HG03103 (cell line): ENCODE results near the gene MYMK.

Source experiments
- ATAC-seq: cut with Tn5 transposase; IDR thresholded peaks from one replicate; pipeline ENCODE4 v1.9.1; 2021; ENCODE audit warnings: low read depth; ENCODE audit not compliant: unreplicated experiment

Gene MYMK

DNA sequence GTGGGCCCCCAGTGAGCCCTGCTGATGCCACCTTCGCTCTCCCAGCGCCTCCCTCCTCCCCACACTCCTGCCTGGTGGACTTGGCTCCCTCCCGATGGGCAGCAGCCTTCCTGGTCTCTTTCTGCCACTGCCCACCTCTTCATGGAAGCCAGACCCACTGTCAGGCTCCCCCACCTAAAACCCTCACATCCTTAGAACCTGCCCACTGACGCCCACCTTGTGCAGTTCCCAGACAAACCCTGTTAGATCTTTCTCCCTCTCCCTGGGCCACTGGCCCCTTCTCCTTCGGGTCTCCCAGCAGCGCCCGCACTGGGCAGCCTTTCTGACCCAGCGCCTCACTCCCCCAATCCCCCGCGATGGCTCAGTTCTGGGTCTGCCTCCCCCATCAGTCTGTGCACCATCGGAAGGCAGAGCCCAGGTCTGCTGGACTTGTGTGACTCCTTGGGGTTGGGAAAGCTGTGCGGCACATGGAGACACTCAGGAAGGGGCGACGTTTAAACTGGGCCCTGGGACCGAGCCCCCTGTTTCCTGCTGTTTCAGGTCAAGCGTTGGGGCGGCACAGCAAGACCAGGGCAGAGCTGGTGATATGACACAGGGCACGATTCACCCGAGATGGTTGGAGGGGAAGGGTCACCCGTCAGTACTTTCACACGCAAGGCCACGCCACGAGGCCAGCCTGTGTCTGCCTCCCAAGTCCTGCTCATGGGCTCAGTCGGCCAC lies 17.4 kb downstream of the MYMK start:
- no peak for ATAC-seq

DNA sequence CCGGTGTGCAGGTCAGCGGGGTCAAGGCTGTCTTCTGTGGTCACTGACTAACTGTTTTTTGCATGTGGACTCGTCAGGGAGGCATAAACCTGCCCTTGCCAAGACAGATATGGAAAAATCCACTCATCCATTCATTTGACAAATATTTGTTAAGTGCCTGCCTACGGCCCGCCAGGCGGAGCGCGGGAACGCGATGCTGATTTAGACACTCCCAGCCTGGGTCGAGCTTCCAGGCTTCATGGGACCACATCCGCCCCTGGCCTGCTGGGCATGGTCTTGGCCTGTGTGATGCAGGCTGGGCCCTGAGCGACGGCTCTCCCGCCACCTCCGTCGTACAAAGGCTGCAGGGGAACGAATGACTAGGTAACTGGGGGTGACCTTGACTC lies 18.1 kb downstream of the MYMK start:
- no peak for ATAC-seq

DNA sequence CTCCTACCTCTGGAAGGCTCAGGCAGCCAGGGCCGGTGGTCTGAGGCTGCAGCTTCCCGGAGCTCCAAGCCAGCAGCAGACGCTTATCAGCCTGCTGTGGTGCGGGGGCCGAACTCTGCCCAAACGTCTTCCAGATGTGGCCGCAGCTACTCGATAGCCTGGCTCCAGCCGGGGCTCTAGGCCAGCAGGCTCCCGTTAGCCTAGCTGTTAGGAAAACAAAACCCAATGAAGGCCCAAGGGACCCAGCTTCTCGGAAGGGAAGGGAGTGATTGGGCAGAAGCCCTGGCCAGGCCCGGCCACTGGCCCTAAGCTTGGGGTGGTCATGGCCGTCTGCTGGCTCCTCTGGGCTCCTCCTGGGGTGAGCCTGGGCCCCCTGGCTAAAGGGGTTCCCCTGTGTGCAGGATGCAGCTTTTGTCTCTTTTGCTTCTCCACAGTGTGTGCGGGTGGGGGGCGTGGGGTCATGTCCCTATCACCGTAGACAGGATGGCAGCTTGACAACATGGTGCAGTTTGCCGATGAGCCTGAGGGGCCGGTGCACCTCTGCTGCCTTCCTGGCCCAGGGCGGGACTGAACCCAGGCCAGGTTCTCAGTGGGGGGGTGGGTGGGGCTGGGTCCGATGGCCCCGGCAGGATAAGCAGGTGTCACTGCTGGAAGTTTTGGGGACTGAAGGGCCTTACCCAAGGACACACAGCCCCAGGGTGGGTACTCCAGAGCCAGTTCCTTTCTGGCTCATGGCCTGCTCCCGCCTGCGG lies 18.7 kb downstream of the MYMK start:
- ATAC-seq = no peak

GRCh38 chr9:133505186-133505830 lies 19.5 kb downstream of the MYMK start:
- no peak for ATAC-seq

DNA sequence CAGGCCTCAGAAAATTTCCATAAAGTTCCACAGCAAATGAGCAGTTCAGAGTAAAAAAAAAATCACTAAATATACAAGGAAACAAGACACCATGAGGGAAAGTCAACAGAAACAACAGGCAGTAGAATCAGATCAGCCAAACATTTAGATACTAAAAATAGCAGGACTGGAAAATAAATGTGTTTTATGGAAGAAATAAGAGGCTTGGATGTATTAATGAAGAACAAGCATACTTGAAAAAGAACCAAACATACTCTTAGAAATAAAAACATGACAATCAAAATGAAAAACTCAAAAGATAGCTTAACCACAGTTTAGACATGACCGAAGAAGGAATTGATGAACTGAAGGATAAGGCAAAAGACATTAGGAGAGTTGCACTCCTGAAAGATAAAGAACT lies 22.6 kb downstream of the MYMK start:
- ATAC-seq = no peak

DNA sequence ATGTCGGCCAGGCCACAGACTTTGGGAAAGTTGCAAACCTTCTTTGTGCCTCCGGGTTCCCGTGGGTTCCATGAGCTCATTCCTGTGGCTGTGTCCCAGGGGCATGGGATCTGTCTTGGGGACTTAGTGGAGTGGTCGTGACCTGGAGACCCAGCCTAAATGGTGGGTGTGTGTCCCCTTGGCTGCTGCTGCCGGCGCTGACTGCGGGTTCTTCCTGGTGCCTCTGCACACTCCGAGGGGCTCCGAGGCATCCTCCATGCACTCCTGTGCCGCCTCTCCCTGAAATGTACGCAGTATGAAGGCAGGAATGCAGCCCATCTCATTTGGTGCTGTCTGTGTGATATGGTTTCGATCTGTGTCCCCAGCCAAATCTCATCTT lies 24.9 kb downstream of the MYMK start:
- no peak for ATAC-seq

- no peak for ATAC-seq
Measured at GRCh38 chr9:133499132-133499891, 25.4 kb downstream of the MYMK start.

DNA sequence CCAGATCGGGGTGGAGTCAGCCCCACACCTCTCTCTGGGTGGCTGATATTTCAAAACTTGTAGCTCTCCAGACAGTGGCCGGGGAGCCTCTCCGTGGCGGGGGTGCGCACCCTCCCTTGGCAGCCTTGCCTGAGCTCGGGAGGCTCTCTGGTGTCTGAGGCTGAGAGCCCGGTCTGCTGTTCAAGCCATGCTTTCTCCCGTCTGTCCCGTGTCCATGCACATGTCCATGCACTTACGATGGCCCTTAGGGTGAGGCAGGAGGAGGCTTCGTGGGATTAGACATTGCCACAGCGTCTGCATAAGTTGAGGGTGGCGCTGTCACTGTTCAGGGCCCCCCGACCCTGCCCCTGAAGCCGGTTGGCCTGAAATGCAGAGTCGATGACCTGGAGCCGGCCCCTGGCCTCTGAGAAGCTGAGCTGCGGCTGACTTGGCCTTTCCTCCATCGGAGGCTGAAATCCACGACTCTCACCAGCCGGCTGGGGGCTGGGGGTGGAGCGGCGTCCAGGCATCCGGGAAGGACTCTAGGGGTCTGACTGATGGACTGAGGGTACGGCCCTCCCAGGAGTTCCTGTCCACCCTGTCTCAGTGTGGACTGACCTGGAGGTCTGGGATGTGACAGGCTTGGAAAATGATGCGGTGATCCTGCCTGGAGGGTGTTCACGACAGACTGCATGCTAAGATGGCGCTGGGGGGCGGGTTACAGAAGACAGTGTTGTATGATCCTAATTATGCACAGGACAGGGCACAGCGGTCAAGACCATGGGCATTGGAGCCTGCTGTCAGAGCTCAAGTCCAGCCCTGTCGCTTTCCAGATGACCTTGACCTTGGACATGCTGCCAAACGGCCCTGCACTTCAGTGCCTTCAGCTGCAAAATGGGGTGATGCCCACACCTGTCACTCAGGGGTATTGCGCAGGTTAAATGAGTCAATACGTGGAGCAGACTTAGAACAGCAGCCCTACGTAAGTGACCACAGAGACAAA lies 27.6 kb downstream of the MYMK start:
- ATAC-seq = no peak

DNA sequence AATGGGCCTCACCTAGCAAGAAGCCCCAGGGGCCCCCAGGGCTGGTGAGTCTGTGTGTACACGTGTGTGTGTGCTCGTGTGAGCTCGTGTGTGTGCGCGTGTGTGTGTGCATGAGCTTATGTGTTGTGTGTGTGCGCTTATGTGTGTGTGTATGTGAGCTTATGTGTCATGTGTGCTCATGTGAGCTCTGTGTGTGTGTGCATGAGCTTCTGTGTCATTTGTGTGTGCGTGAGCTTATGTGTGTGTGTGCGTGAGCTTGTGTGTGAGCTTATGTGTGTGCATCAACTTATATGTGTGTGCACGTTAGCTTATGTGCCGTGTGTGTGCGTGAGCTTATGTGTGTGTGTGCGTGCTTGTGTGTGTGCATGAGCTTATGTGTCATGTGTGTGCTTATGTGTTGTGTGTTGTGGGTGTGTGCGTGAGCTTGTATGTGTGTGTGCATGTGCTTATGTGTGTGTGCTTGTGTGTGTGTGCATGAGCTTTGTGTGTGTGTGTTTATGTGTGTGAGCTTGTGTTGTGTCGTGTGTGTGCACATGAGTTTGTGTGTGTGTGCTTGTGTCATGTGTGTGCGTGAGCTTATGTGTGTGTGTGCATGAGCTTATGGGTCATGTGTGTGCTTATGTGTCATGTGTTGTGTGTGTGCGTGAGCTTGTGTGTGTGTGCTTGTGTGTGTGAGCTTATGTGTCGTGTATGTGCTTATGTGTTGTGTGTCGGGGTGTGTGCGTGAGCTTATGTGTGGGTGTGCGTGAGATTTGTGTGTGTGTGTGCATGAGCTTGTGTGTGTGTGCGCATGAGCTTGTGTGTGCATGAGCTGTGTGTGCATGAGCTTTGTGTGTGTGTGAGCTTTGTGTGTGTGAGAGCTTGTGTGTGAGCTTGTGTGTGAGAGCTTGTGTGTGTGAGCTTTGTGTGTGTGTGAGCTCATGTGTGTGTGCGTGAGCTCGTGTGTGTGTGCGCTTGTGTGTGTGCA lies 29.1 kb downstream of the MYMK start:
- ATAC-seq = no peak

DNA sequence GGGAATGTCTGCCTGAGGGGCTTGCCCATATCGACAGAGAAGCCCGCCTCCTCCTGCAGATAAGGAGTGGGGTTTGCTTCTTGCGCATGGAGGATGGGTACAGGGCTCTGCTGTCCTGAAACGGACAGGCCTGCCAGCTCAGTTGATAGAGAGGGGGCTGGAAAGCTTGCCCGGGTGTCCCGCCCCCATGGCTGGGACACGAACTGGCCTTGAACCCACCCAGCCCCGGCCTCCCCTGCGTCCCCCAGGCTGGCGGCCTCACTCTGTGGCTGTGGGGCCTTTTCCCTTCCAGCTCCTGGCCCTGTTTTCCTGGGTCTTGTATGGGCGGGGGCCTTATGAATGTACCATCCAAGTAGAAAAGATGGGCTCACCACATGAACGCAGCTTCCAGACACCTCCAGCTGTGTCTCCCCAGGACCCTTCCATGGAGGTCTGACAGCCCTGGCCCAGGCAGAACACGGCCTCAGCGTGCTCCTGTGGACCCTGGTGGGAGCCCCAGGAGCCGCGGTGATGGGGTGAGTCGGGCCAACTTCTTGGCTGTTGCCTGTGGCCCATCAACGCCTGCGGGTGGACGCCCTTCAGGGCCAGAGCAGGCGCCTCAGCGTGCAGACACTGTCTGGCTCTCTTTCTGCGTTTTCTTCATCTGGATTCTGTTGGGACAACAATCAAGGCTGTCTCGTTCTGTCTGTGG lies 30.0 kb downstream of the MYMK start:
- ATAC-seq = no peak

GRCh38 chr9:133493845-133494540 lies 30.8 kb downstream of the MYMK start:
- ATAC-seq = no peak

GRCh38 chr9:133493428-133493827 lies 31.3 kb downstream of the MYMK start:
- no peak for ATAC-seq

DNA sequence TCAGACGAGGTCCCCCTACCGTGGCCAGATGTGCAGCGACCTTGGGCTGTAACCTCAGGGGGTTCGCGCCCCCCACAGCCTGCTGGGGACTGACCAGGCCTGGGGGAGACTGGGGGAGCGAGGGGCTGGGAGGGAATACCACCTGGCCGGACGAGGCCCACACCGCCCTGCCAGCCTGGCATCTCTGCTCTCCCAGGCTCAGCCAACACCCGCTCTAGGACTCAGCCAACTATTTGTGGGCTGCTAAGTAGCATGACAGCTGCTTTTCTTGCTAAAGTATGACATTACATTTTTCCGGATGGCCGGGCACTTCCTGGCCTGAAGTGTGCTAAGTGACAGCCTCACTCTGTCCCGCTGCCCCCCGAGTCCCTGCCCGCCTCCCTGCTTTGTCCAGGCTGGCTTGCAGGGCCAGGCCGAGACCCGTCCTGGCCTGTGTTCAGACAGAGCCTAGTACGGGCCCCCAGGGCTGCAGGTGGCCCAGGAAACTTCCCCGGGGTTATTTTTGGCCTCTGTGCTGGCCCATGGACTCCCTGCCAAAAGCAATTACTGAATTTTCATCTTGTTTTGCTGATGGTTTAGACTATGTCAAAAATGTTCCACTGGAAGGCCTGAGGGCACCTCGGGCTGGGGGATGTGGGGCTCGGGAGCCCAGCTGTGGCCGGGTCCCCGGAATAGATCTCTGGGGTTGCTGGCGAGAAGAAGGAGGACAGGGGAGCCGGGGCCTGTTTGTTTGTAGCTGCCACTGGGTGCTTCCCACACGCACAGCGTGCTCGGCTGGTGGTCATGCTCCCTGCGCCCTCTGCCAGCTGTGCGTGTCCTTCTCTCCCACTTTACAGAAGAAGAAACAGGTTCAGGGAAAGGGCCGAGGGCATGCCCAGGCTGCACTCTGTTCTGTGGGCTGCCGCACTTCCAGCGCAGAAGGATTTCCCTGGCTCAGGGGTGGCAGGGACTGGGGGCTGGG lies 32.4 kb downstream of the MYMK start:
- ATAC-seq = no peak

- ATAC-seq = no peak
Measured at GRCh38 chr9:133491656-133491925, 33.2 kb downstream of the MYMK start.

- no peak for ATAC-seq
Measured at GRCh38 chr9:133490865-133491655, 33.7 kb downstream of the MYMK start.

GRCh38 chr9:133490201-133490681 lies 34.5 kb downstream of the MYMK start:
- ATAC-seq = no peak
